ENCODE measurements around the gene OR2H2.

- TF ChIP-seq STAT1 (IDR thresholded peaks at IDR 0.05; ENCODE audit: unreplicated experiment), result no peak
- no peak for TF ChIP-seq POLR2AphosphoS5 (IDR thresholded peaks at IDR 0.05; ENCODE audit: low read depth)
- no peak for TF ChIP-seq EZH2 (IDR thresholded peaks at IDR 0.05; ENCODE audit: low read depth, unreplicated experiment)
- TF ChIP-seq CTCF (conservative IDR thresholded peaks at IDR 0.05; ENCODE audit: low read depth in 2 of 2), result no peak
- no peak for TF ChIP-seq REST (IDR thresholded peaks at IDR 0.05; ENCODE audit: unreplicated experiment)
- TF ChIP-seq ZNF462 (CRISPR knock-in tag; IDR thresholded peaks at IDR 0.05), result no peak
- no peak for TF ChIP-seq JUNB (IDR thresholded peaks at IDR 0.05; ENCODE audit: unreplicated experiment)
- TF ChIP-seq EZH2phosphoT487 (IDR thresholded peaks at IDR 0.05; ENCODE audit: unreplicated experiment), result no peak
- TF ChIP-seq ETS1 (IDR thresholded peaks at IDR 0.05), result no peak
- TF ChIP-seq NANOG (IDR thresholded peaks at IDR 0.05; ENCODE audit: borderline replicate concordance), result no peak
- TF ChIP-seq CREB1 (CRISPR knock-in tag; IDR thresholded peaks at IDR 0.05; ENCODE audit: low read depth), result no peak
Measured at GRCh38 chr6:29631209-29631810, 46.4 kb downstream of the OR2H2 start.

All from GM23338 (cell line).